ENCODE results near the gene CACNA1C. TPM values are rescaled to one million over a fixed set of nuclear protein-coding genes. Genes with fewer than 3 reads are reported as not detected.
A peak's percentile ranks its signal among the peaks of the same experiment; 100 is the strongest.

The CACNA1C gene
- total and polyA plus RNA-seq, 2 of the 4 experiments (the other 2 are of a cell fraction): 1.6 to 2.6 TPM

- Histone ChIP-seq H2AFZ (replicated peaks; ENCODE audit: low read length, poor library complexity) (peak overlapping the region; percentile 40), H3K23ac (ENCODE audit: low read depth, low read length) (no peak overlapping the region), H4K5ac (ENCODE audit: low read depth, low read length) (no peak overlapping the region), H3K4me1 (ENCODE audit: control insufficient read depth, insufficient read depth, low read length) (peaks cover 14% of the 10 kb centered on the region), H3K27me3 (ENCODE audit: control insufficient read depth, insufficient read depth, low read length) (no peaks in the 10 kb centered on the region), H3K9me1 (ENCODE audit: insufficient read depth, low read length) (peaks cover 14% of the 10 kb centered on the region), H3K4ac (ENCODE audit: low read depth, low read length) (peak overlapping the region; percentile 24), H2BK5ac (ENCODE audit: low read depth, low read length, poor library complexity, severe bottlenecking) (peak overlapping the region; percentile 17), H2BK15ac (ENCODE audit: low read depth, low read length) (no peak overlapping the region; the same call in 2 of the 3 replicates), H3K56ac (ENCODE audit: extremely low read depth, insufficient read depth, low read length) (no peak overlapping the region), H3K14ac (replicated peaks; ENCODE audit: low read depth, low read length) (peak overlapping the region; percentile 37), H3K9me3 (ENCODE audit: control insufficient read depth, insufficient read depth, low read length) (no peaks in the 10 kb centered on the region), H4K8ac (ENCODE audit: low read depth in 2 of 2, low read length in 2 of 2) (0 out of 4 replicates have a peak overlapping the region, but pooled peaks of 1 of the 2 experiments have one; percentile 39), H3K18ac (ENCODE audit: low read depth, low read length) (peak overlapping the region; percentile 5; the same call in 1 of the 2 replicates), H3K9ac (ENCODE audit: low read depth, low read length) (no peak overlapping the region), H3K27ac (ENCODE audit: insufficient read depth, low read length) (no peak overlapping the region), H3K4me2 (ENCODE audit: low read depth, low read length) (no peak overlapping the region), H2AK9ac (replicated peaks; ENCODE audit: low read depth, low read length, poor library complexity) (no peak overlapping the region), H3K36me3 (ENCODE audit: control insufficient read depth, insufficient read depth, low read length) (no peaks in the 10 kb centered on the region), H3K4me3 (ENCODE audit: insufficient read depth, low read depth, low read length) (no peak overlapping the region), H2BK120ac (ENCODE audit: low read depth, low read length) (peak overlapping the region; percentile 38; the same call in 1 of the 2 replicates), H2BK20ac (ENCODE audit: low read depth, low read length) (peak overlapping the region; percentile 64; the same call in 1 of the 2 replicates), H4K91ac (ENCODE audit: insufficient read depth, low read depth, low read length) (no peak overlapping the region), H2AK5ac (ENCODE audit: low read depth, low read length) (0 out of 2 replicates have a peak overlapping the region, but pooled peaks have one; percentile 82), H3K79me1 (ENCODE audit: low read depth in 1 of 2, low read length in 2 of 2) (peaks cover 0 to 12% of the 10 kb centered on the region in 2 experiments; a peak in 1 of 4 replicates), H4K20me1 (ENCODE audit: insufficient read depth, low read length) (no peaks in the 10 kb centered on the region)
- BruUV-seq (replicated peaks): no TSS peak
- intact Hi-C loops (cut with micrococcal nuclease): loop anchor here (2.0 kb wide), 1 partner anchor 216 kb away; no protein-coding TSS in a partner anchor
- DNase-seq (peak; percentile 83), ATAC-seq (ENCODE audit: low read depth) (peak; percentile 78)
- no CpG with 5 or more reads among the region's 4 CpGs for WGBS, 2 experiments (ENCODE audit: extremely low coverage in 2 of 2, insufficient read length in 1 of 2)
- dilution Hi-C loops (cut with HindIII; ENCODE audit: low sequenced_read_pairs, unreplicated experiment): no loop called here
- TF ChIP-seq SMC3 (IDR thresholded peaks at IDR 0.05; ENCODE audit: low read depth, low read length) (peak; percentile 76), MXI1 (IDR thresholded peaks at IDR 0.05; ENCODE audit: borderline replicate concordance, low read depth, low read length) (no peak), CTCF (conservative IDR thresholded peaks at IDR 0.05; ENCODE audit: low read depth, low read length) (peak; percentile 75), MAZ (IDR thresholded peaks at IDR 0.05; ENCODE audit: borderline replicate concordance, low read depth, low read length) (peak; percentile 32; the same call in 1 of the 2 replicates), RAD21 (IDR thresholded peaks at IDR 0.05; ENCODE audit: low read length) (peak; percentile 81), CHD1 (IDR thresholded peaks at IDR 0.05; ENCODE audit: low read depth, low read length) (no peak), MAFK (IDR thresholded peaks at IDR 0.05; ENCODE audit: low read depth, low read length) (no peak), FOS (IDR thresholded peaks at IDR 0.05; ENCODE audit: low read depth, low read length) (no peak), USF2 (IDR thresholded peaks at IDR 0.05; ENCODE audit: low read depth, low read length) (peak; percentile 21; the same call in 1 of the 2 replicates), ELK1 (IDR thresholded peaks at IDR 0.05; ENCODE audit: borderline replicate concordance, low read depth, low read length) (no peak)
- POLR2A ChIA-PET (ENCODE audit: unreplicated experiment): interaction anchor here (0.6 kb wide), 1 partner anchor 41 kb away, joined by 3 read pairs; no protein-coding TSS in a partner anchor
- CTCF ChIA-PET: interaction anchor here (0.6 kb wide), 1 partner anchor 219 kb away, joined by 3 read pairs; no protein-coding TSS in a partner anchor
- in situ Hi-C loops (cut with MboI; ENCODE audit: low sequenced_read_pairs): no loop called here
These were observed 220.5 kb downstream of the CACNA1C start for GRCh38 chr12:2273288-2273687.

Measured in IMR-90 (cell line).